ENCODE measurements around the gene CPEB3.
A peak's percentile ranks its signal among the peaks of the same experiment; 100 is the strongest.

Gene CPEB3

DNA sequence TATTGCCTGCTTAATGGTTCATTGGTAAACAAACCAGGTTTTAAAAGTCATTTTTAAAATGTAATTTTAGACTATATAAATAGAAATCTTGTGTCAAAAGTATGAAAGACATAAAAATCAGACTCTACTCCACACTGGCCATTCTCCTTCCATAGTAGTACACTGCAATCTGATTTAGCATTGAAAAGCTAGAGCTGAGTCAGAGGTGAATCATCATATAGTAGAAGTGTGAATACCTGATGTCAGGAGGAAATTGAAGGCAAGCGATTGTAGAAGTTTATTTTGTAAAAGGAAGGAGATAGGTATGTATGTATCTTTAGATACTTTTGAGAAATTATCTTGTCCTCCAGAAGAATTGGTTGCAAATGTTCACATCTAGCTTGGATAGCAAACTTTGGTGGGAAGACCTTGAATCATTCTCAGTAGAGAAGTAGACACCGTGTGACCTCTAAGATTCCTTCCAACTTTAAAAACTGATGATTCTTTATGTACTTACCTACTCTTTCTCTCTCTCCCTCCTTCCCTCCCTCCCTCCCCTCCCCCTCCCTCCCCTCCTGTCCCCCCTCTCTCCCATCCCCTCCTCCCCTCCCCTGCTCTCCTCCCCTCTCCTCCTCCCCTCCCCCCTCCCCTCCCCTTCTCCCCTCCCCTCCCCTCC is 279.2 kb downstream of the CPEB3 start:
- Histone ChIP-seq H3K9me3 (ENCODE audit: control insufficient read depth, low read length) (no peaks in the 10 kb centered on the region), H2BK15ac (ENCODE audit: low read depth, poor library complexity, severe bottlenecking) (no peak overlapping the region), H3K23ac (ENCODE audit: low read length in 2 of 2) (no peak overlapping the region), H3K4me1 (ENCODE audit: control insufficient read depth, insufficient read depth, low read depth, low read length) (no peaks in the 10 kb centered on the region), H3K18ac (ENCODE audit: low read depth in 1 of 2, low read length in 2 of 2) (no peak overlapping the region), H2AFZ (ENCODE audit: low read depth, low read length) (no peak overlapping the region), H2BK5ac (ENCODE audit: low read depth, low read length, poor library complexity, severe bottlenecking) (no peak overlapping the region), H2AK5ac (ENCODE audit: low read length, severe bottlenecking) (no peak overlapping the region), H3K27ac (ENCODE audit: low read length, poor library complexity, severe bottlenecking) (no peak overlapping the region), H3K27me3 (ENCODE audit: control insufficient read depth in 1 of 2, insufficient read depth in 1 of 2, low read length in 2 of 2) (no peaks in the 10 kb centered on the region), H2BK120ac (ENCODE audit: low read depth, low read length) (no peak overlapping the region), H3K36me3 (ENCODE audit: control insufficient read depth in 1 of 2, insufficient read depth in 2 of 2, low read depth in 1 of 2, low read length in 2 of 2) (peaks cover 13 to 73% of the 10 kb centered on the region in 2 experiments), H3K4me2 (ENCODE audit: low read length, poor library complexity, severe bottlenecking) (no peak overlapping the region), H4K8ac (ENCODE audit: low read length) (no peak overlapping the region), H3K14ac (ENCODE audit: low read length in 2 of 2) (no peak overlapping the region), H3K4ac (ENCODE audit: low read depth in 1 of 2, low read length in 2 of 2) (no peak overlapping the region), H4K91ac (ENCODE audit: low read length) (no peak overlapping the region), H3K9ac (ENCODE audit: low read length) (no peak overlapping the region), H2BK12ac (ENCODE audit: low read length in 2 of 2) (no peak overlapping the region), H3K4me3 (ENCODE audit: insufficient read depth in 1 of 2, low read depth in 1 of 2, low read length in 2 of 2) (no peak overlapping the region), H3K79me1 (replicated peaks; ENCODE audit: low read length, poor library complexity, severe bottlenecking) (peaks cover 5% of the 10 kb centered on the region)
- WGBS: 44% methylated on average over 1 of the region's 2 CpGs
- DNase-seq: peak; percentile 59

DNA sequence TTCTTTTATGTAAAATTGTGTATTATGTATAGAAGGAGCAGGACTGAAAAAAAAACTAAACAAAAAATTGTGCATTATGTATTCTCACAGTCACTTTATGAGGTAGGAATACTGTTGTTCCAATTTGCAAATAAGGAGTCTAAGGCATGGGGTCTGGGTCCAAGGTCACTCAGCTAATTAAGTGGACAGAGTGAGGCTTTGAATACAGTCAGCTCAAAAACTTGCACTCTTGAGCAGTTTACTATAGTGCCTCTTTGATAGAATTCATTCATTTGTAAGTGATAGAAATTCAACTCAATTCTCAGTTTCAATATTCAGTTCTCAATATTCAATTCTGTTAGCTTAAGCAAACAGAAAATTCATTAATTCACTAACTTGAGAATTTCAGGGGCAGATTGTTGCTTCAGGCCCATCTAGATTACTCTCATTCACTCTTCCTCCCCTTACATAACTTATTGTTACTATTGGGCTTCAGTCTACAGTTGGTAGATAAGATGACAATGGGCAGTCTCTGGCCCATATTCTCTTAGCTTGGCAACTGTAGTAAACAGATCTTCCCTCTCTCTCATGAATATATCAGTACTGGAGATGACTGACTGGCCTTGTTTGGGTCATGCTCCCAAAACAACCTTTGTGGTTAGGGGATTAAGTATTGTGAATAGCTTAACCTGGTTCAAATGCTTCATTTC is 280.7 kb downstream of the CPEB3 start:
- Histone ChIP-seq H3K18ac (ENCODE audit: low read depth in 1 of 2, low read length in 2 of 2) (no peak overlapping the region), H3K9me3 (ENCODE audit: control insufficient read depth, low read length) (no peaks in the 10 kb centered on the region), H3K27me3 (ENCODE audit: control insufficient read depth in 1 of 2, insufficient read depth in 1 of 2, low read length in 2 of 2) (no peaks in the 10 kb centered on the region), H2AFZ (ENCODE audit: low read depth, low read length) (no peak overlapping the region), H2BK120ac (ENCODE audit: low read depth, low read length) (no peak overlapping the region), H3K27ac (ENCODE audit: low read length, poor library complexity, severe bottlenecking) (no peak overlapping the region), H3K14ac (ENCODE audit: low read length in 2 of 2) (no peak overlapping the region), H3K4me1 (ENCODE audit: control insufficient read depth, insufficient read depth, low read depth, low read length) (no peaks in the 10 kb centered on the region), H3K4me2 (ENCODE audit: low read length, poor library complexity, severe bottlenecking) (no peak overlapping the region), H3K4me3 (ENCODE audit: insufficient read depth in 1 of 2, low read depth in 1 of 2, low read length in 2 of 2) (no peak overlapping the region), H2BK15ac (ENCODE audit: low read depth, poor library complexity, severe bottlenecking) (no peak overlapping the region), H2AK5ac (ENCODE audit: low read length, severe bottlenecking) (no peak overlapping the region), H3K23ac (ENCODE audit: low read length in 2 of 2) (no peak overlapping the region), H3K4ac (ENCODE audit: low read depth in 1 of 2, low read length in 2 of 2) (no peak overlapping the region), H3K79me1 (replicated peaks; ENCODE audit: low read length, poor library complexity, severe bottlenecking) (peaks cover 6% of the 10 kb centered on the region), H4K91ac (ENCODE audit: low read length) (no peak overlapping the region), H2BK5ac (ENCODE audit: low read depth, low read length, poor library complexity, severe bottlenecking) (no peak overlapping the region), H3K36me3 (ENCODE audit: control insufficient read depth in 1 of 2, insufficient read depth in 2 of 2, low read depth in 1 of 2, low read length in 2 of 2) (peaks cover 13 to 74% of the 10 kb centered on the region in 2 experiments), H3K9ac (ENCODE audit: low read length) (no peak overlapping the region), H2BK12ac (ENCODE audit: low read length in 2 of 2) (no peak overlapping the region), H4K8ac (ENCODE audit: low read length) (no peak overlapping the region)
- no peak for DNase-seq

DNA sequence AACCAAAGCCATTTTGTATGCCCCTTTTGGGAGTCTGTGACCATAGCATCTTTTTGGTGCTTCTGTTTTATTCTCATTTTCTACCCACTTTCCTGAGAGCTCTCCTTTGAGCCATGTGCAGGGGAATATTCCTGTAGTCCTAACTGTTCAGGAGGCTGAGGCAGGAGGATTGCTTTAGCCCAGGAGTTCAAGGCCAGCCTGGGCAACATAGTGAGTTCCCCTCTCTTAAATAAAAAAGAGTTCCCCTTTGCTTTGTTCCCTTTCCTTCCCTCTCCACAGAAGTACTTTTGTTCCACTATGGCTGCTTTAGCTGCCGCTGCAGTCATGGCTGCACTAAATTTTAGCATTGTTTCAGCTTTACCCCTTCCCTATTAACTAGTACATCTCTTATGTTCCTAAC is 281.4 kb downstream of the CPEB3 start:
- H2AFZ ChIP-seq (ENCODE audit: low read depth, low read length): no peak overlapping the region
- H2BK5ac ChIP-seq (ENCODE audit: low read depth, low read length, poor library complexity, severe bottlenecking): no peak overlapping the region
- H3K4ac ChIP-seq (ENCODE audit: low read depth in 1 of 2, low read length in 2 of 2): no peak overlapping the region
- no peaks in the 10 kb centered on the region for H3K4me1 ChIP-seq (ENCODE audit: control insufficient read depth, insufficient read depth, low read depth, low read length)
- H4K91ac ChIP-seq (ENCODE audit: low read length): no peak overlapping the region
- H3K14ac ChIP-seq (ENCODE audit: low read length in 2 of 2): no peak overlapping the region
- H2BK15ac ChIP-seq (ENCODE audit: low read depth, poor library complexity, severe bottlenecking): no peak overlapping the region
- H2AK5ac ChIP-seq (ENCODE audit: low read length, severe bottlenecking): no peak overlapping the region
- no peak for DNase-seq
- no peaks in the 10 kb centered on the region for H3K27me3 ChIP-seq (ENCODE audit: control insufficient read depth in 1 of 2, insufficient read depth in 1 of 2, low read length in 2 of 2)
- WGBS: 100% methylated on average over 1 of the region's 1 CpG
- H3K23ac ChIP-seq (ENCODE audit: low read length in 2 of 2): no peak overlapping the region
- no peak overlapping the region for H2BK12ac ChIP-seq (ENCODE audit: low read length in 2 of 2)
- H3K79me1 ChIP-seq (replicated peaks; ENCODE audit: low read length, poor library complexity, severe bottlenecking): peaks cover 8% of the 10 kb centered on the region
- peaks cover 13 to 73% of the 10 kb centered on the region in 2 experiments for H3K36me3 ChIP-seq (ENCODE audit: control insufficient read depth in 1 of 2, insufficient read depth in 2 of 2, low read depth in 1 of 2, low read length in 2 of 2)
- H3K4me2 ChIP-seq (ENCODE audit: low read length, poor library complexity, severe bottlenecking): no peak overlapping the region
- H3K4me3 ChIP-seq (ENCODE audit: insufficient read depth in 1 of 2, low read depth in 1 of 2, low read length in 2 of 2): no peak overlapping the region
- no peak overlapping the region for H3K18ac ChIP-seq (ENCODE audit: low read depth in 1 of 2, low read length in 2 of 2)
- no peak overlapping the region for H3K27ac ChIP-seq (ENCODE audit: low read length, poor library complexity, severe bottlenecking)
- H3K9me3 ChIP-seq (ENCODE audit: control insufficient read depth, low read length): no peaks in the 10 kb centered on the region
- H2BK120ac ChIP-seq (ENCODE audit: low read depth, low read length): no peak overlapping the region
- no peak overlapping the region for H3K9ac ChIP-seq (ENCODE audit: low read length)
- no peak overlapping the region for H4K8ac ChIP-seq (ENCODE audit: low read length)

DNA sequence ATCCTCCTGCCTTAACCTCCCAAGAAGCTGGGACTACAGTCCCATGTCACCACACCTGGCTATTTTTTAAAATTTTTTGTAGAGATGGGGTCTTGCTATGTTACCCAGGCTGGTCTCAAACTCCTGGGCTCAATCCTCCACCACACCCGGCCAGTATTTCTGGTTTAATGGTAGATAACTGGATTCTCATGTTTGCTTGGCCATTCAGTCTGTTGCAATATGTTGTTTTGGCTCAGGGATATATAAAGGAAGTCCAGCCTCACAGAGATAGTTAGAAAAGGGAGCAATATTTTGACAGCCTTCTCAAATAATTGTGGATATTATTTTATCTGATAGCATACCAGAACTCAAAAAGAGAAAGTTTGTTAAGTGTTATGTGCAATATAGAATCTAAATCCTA is 284.9 kb downstream of the CPEB3 start:
- no peak overlapping the region for H3K4me3 ChIP-seq (ENCODE audit: insufficient read depth in 1 of 2, low read depth in 1 of 2, low read length in 2 of 2)
- no peak overlapping the region for H4K8ac ChIP-seq (ENCODE audit: low read length)
- peaks cover 10% of the 10 kb centered on the region for H3K79me1 ChIP-seq (replicated peaks; ENCODE audit: low read length, poor library complexity, severe bottlenecking)
- no peak overlapping the region for H3K14ac ChIP-seq (ENCODE audit: low read length in 2 of 2)
- no peak overlapping the region for H3K9ac ChIP-seq (ENCODE audit: low read length)
- no peak overlapping the region for H2BK15ac ChIP-seq (ENCODE audit: low read depth, poor library complexity, severe bottlenecking)
- H2BK120ac ChIP-seq (ENCODE audit: low read depth, low read length): no peak overlapping the region
- H2AFZ ChIP-seq (ENCODE audit: low read depth, low read length): no peak overlapping the region
- no peak overlapping the region for H2BK12ac ChIP-seq (ENCODE audit: low read length in 2 of 2)
- no peak overlapping the region for H3K4me2 ChIP-seq (ENCODE audit: low read length, poor library complexity, severe bottlenecking)
- H3K27me3 ChIP-seq (ENCODE audit: control insufficient read depth in 1 of 2, insufficient read depth in 1 of 2, low read length in 2 of 2): no peaks in the 10 kb centered on the region
- peaks cover 3% of the 10 kb centered on the region for H3K9me3 ChIP-seq (ENCODE audit: control insufficient read depth, low read length)
- H3K18ac ChIP-seq (ENCODE audit: low read depth in 1 of 2, low read length in 2 of 2): no peak overlapping the region
- DNase-seq: no peak
- no peak overlapping the region for H4K91ac ChIP-seq (ENCODE audit: low read length)
- no peak overlapping the region for H3K27ac ChIP-seq (ENCODE audit: low read length, poor library complexity, severe bottlenecking)
- 100% methylated on average over 1 of the region's 1 CpG for WGBS
- no peak overlapping the region for H3K23ac ChIP-seq (ENCODE audit: low read length in 2 of 2)
- no peak overlapping the region for H3K4ac ChIP-seq (ENCODE audit: low read depth in 1 of 2, low read length in 2 of 2)
- no peaks in the 10 kb centered on the region for H3K4me1 ChIP-seq (ENCODE audit: control insufficient read depth, insufficient read depth, low read depth, low read length)
- H2AK5ac ChIP-seq (ENCODE audit: low read length, severe bottlenecking): no peak overlapping the region
- H3K36me3 ChIP-seq (ENCODE audit: control insufficient read depth in 1 of 2, insufficient read depth in 2 of 2, low read depth in 1 of 2, low read length in 2 of 2): peaks cover 14 to 81% of the 10 kb centered on the region in 2 experiments
- no peak overlapping the region for H2BK5ac ChIP-seq (ENCODE audit: low read depth, low read length, poor library complexity, severe bottlenecking)

Data from mesenchymal stem cell (in vitro differentiated cells and primary cell).